Tibial nerve (tissue), 4 donors: ENCODE results near the gene LRRC15. TPM values are rescaled to one million over a fixed set of nuclear protein-coding genes. Genes with fewer than 3 reads are reported as not detected.

Experiments used
- DNase-seq, 2 donors: peaks; one replicate each; pipeline ENCODE4 v3.0.0-alpha.2; 2019; ENCODE audit warnings: low spot score in 2 of 2
- H3K27ac ChIP-seq, 4 donors: fragments of 200-600 bp; sonication (generic) in 3 of 4; one replicate each; pipeline ENCODE4 v1.5.1; 2017 to 2019; ENCODE audit warnings: mild to moderate bottlenecking in 1 of 4
- H3K27me3 ChIP-seq, 2 donors: fragments of 200-600 bp; sonication (generic) in 1 of 2; one replicate each; pipeline versions ENCODE4 v1.5.1 to v1.6.0; 2017 to 2019
- H3K36me3 ChIP-seq, 3 donors: fragments of 200-600 bp; sonication (generic); one replicate each; pipeline ENCODE4 v1.5.1; 2018 to 2019
- H3K4me1 ChIP-seq, 4 donors: fragments of 200-600 bp; sonication (generic) in 3 of 4; one replicate each; pipeline ENCODE4 v1.5.1; 2017 to 2019
- H3K4me3 ChIP-seq, 4 donors: fragments of 200-600 bp; sonication (generic) in 3 of 4; one replicate each; pipeline ENCODE4 v1.5.1; 2017 to 2019; ENCODE audit warnings: mild to moderate bottlenecking in 1 of 4, moderate library complexity in 1 of 4
- H3K9me3 ChIP-seq, 4 donors: fragments of 200-600 bp; sonication (generic) in 3 of 4; one replicate each; pipeline ENCODE4 v1.5.1; 2017 to 2019
- CTCF ChIP-seq, 5 experiments: fragments of 200-600 bp in 3 of 5; fragments of 450-650 bp in 2 of 5; sonication (generic) in 3 of 5; IDR thresholded peaks; one replicate each; pipeline ENCODE4 v1.5.1; 2016 to 2019; ENCODE audit warnings: antibody characterized with exemption in 5 of 5, mild to moderate bottlenecking in 3 of 5, moderate library complexity in 2 of 5
- EP300 ChIP-seq, 2 donors: sonication (generic); formaldehyde crosslinking; IDR thresholded peaks; one replicate each; pipeline ENCODE4 v1.6.1; 2017; ENCODE audit warnings: antibody characterized with exemption in 2 of 2, mild to moderate bottlenecking in 1 of 2
- POLR2A ChIP-seq, 2 donors: fragments of 450-650 bp; IDR thresholded peaks; one replicate each; pipeline ENCODE4 v1.6.1; 2017; ENCODE audit warnings: antibody characterized with exemption in 2 of 2, mild to moderate bottlenecking in 2 of 2, moderate library complexity in 2 of 2
- WGBS, 2 donors: methylation state at CpG; one replicate each; pipeline ENCODE4 v1.1.5; 2018; 5-methylcytosine and 5-hydroxymethylcytosine counted together
- total RNA-seq, 4 donors: library from RNA; depleted of rRNA; stranded (reverse); fragments of >200 nt; gene quantifications; one replicate each; pipeline ENCODE4 v1.1.0, GENCODE V29; 2016

The LRRC15 gene
- total RNA-seq, 4 donors from 2014 or later: not detected

- TF ChIP-seq CTCF (IDR thresholded peaks at IDR 0.05) (no peak), POLR2A (IDR thresholded peaks at IDR 0.05) (no peak), EP300 (IDR thresholded peaks at IDR 0.05) (no peak)
- 86% methylated on average over 6 of the region's 6 CpGs for WGBS, 2 donors
Observed at GRCh38 chr3:194379231-194379630, 9.7 kb upstream of the LRRC15 start.

GRCh38 chr3:194377708-194378107 is 8.2 kb upstream of the LRRC15 start:
- TF ChIP-seq EP300 (IDR thresholded peaks at IDR 0.05) (no peak), POLR2A (IDR thresholded peaks at IDR 0.05) (no peak), CTCF (IDR thresholded peaks at IDR 0.05) (no peak)
- H3K27ac ChIP-seq: no peak overlapping the region
- no peaks in the 10 kb centered on the region for H3K36me3 ChIP-seq
- 97% methylated on average over 1 of the region's 1 CpG for WGBS, 2 donors
- no peak for DNase-seq
- no peak overlapping the region for H3K4me3 ChIP-seq
- peaks cover 0 to 14% of the 10 kb centered on the region in 2 donors for H3K27me3 ChIP-seq
- peaks cover 0 to 10% (median 0%) of the 10 kb centered on the region in 4 donors for H3K4me1 ChIP-seq
- no peaks in the 10 kb centered on the region for H3K9me3 ChIP-seq

More at GRCh38 chr3:194379231-194379630, 9.7 kb upstream of the LRRC15 start:
- Histone ChIP-seq H3K9me3 (no peaks in the 10 kb centered on the region), H3K4me1 (peaks cover 0 to 10% (median 0%) of the 10 kb centered on the region in 4 donors), H3K4me3 (no peak overlapping the region), H3K27ac (no peak overlapping the region), H3K27me3 (peaks cover 0 to 14% of the 10 kb centered on the region in 2 donors), H3K36me3 (no peaks in the 10 kb centered on the region)
- no peak for DNase-seq

- TF ChIP-seq POLR2A (IDR thresholded peaks at IDR 0.05) (no peak), EP300 (IDR thresholded peaks at IDR 0.05) (no peak), CTCF (IDR thresholded peaks at IDR 0.05) (no peak)
- H3K4me3 ChIP-seq: no peak overlapping the region
- peaks cover 0 to 10% of the 10 kb centered on the region in 2 donors for H3K27me3 ChIP-seq
- no peak overlapping the region for H3K27ac ChIP-seq
- no peaks in the 10 kb centered on the region for H3K36me3 ChIP-seq
- DNase-seq: no peak
- H3K9me3 ChIP-seq: no peaks in the 10 kb centered on the region
- 74 to 78% methylated on average over 10 of the region's 10 CpGs for WGBS, 2 donors
- peaks cover 0 to 5% (median 0%) of the 10 kb centered on the region in 4 donors for H3K4me1 ChIP-seq
Observed at GRCh38 chr3:194376241-194376560, 6.7 kb upstream of the LRRC15 start.

- DNase-seq: no peak
- no peaks in the 10 kb centered on the region for H3K9me3 ChIP-seq
- peaks cover 0 to 5% (median 0%) of the 10 kb centered on the region in 4 donors for H3K4me1 ChIP-seq
- peaks cover 0 to 10% of the 10 kb centered on the region in 2 donors for H3K27me3 ChIP-seq
- H3K27ac ChIP-seq: no peak overlapping the region
- TF ChIP-seq EP300 (IDR thresholded peaks at IDR 0.05) (no peak), POLR2A (IDR thresholded peaks at IDR 0.05) (no peak), CTCF (IDR thresholded peaks at IDR 0.05) (no peak)
- no peaks in the 10 kb centered on the region for H3K36me3 ChIP-seq
- no peak overlapping the region for H3K4me3 ChIP-seq
- 54 to 57% methylated on average over 15 of the region's 15 CpGs for WGBS, 2 donors
Observed at GRCh38 chr3:194375473-194376240, 6.1 kb upstream of the LRRC15 start.

DNA sequence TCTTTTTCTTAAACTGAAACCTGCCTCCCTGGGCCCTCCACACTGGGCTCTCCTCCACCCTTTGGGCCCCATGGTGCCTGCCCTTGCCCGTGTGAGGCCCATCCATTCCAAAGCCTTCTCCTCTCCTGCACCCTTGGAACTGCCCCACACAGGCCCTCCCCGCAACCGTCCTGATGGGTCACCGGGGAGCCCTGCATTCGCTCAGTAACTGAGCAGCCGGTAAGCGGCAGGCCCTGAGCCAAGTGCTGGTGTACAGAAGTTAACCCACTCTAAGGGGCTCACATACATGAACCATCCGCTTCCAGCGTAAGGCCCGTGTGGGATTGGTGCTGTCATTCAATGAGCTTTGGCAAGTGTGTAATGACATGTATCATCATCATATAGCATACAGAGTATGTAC is 5.4 kb upstream of the LRRC15 start:
- no peak for TF ChIP-seq CTCF (IDR thresholded peaks at IDR 0.05)
- TF ChIP-seq EP300 (IDR thresholded peaks at IDR 0.05): no peak
- TF ChIP-seq POLR2A (IDR thresholded peaks at IDR 0.05): no peak
- 48 to 56% methylated on average over 10 of the region's 10 CpGs for WGBS, 2 donors
- H3K4me1 ChIP-seq: peaks cover 0 to 12% (median 0%) of the 10 kb centered on the region in 4 donors
- no peak overlapping the region for H3K27ac ChIP-seq
- no peaks in the 10 kb centered on the region for H3K9me3 ChIP-seq
- DNase-seq: no peak
- H3K4me3 ChIP-seq: no peak overlapping the region
- H3K36me3 ChIP-seq: no peaks in the 10 kb centered on the region
- peaks cover 0 to 10% of the 10 kb centered on the region in 2 donors for H3K27me3 ChIP-seq
